Measurements from ENCODE around the gene WRAP53.

WRAP53 gene

DNA sequence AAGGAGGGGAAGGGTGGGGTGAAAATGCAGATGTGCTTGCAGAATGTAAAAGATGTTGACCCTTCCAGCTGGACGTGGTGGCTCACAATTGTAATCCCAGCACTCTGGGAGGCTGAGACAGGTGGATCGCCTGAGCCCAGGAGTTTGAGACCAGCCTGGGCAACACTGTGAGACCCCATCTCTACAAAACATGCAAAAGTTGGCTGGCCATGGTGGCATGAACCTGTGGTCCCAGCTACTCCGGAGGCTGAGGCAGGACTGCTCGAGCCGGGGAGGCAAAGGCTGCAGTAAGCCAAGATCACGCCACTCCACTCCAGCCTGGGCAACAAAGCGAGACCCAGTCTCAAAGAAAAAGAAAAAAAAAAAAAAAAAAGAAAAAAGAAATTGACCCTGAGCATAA is 19.8 kb upstream of the WRAP53 start:
- TF ChIP-seq TAF1 (IDR thresholded peaks at IDR 0.05; ENCODE audit: low read depth) (no peak), YY1 (IDR thresholded peaks at IDR 0.05; ENCODE audit: low read depth) (no peak), CREB1 (IDR thresholded peaks at IDR 0.05; ENCODE audit: low read depth) (no peak), EGR1 (IDR thresholded peaks at IDR 0.05) (no peak), TEAD4 (IDR thresholded peaks at IDR 0.05) (no peak), FOXM1 (IDR thresholded peaks at IDR 0.05; ENCODE audit: borderline replicate concordance, low read depth) (no peak), CEBPB (IDR thresholded peaks at IDR 0.05) (no peak), NFIC (IDR thresholded peaks at IDR 0.05) (no peak), RAD21 (IDR thresholded peaks at IDR 0.05; ENCODE audit: low read depth) (no peak), TCF12 (IDR thresholded peaks at IDR 0.05; ENCODE audit: low read depth) (no peak), ZBTB7A (IDR thresholded peaks at IDR 0.05; ENCODE audit: low read depth) (no peak)
- TF ChIP-seq, protein P1, sequence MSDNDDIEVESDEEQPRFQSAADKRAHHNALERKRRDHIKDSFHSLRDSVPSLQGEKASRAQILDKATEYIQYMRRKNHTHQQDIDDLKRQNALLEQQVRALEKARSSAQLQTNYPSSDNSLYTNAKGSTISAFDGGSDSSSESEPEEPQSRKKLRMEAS (IDR thresholded peaks at IDR 0.05), result no peak
- TF ChIP-seq, protein P2, sequence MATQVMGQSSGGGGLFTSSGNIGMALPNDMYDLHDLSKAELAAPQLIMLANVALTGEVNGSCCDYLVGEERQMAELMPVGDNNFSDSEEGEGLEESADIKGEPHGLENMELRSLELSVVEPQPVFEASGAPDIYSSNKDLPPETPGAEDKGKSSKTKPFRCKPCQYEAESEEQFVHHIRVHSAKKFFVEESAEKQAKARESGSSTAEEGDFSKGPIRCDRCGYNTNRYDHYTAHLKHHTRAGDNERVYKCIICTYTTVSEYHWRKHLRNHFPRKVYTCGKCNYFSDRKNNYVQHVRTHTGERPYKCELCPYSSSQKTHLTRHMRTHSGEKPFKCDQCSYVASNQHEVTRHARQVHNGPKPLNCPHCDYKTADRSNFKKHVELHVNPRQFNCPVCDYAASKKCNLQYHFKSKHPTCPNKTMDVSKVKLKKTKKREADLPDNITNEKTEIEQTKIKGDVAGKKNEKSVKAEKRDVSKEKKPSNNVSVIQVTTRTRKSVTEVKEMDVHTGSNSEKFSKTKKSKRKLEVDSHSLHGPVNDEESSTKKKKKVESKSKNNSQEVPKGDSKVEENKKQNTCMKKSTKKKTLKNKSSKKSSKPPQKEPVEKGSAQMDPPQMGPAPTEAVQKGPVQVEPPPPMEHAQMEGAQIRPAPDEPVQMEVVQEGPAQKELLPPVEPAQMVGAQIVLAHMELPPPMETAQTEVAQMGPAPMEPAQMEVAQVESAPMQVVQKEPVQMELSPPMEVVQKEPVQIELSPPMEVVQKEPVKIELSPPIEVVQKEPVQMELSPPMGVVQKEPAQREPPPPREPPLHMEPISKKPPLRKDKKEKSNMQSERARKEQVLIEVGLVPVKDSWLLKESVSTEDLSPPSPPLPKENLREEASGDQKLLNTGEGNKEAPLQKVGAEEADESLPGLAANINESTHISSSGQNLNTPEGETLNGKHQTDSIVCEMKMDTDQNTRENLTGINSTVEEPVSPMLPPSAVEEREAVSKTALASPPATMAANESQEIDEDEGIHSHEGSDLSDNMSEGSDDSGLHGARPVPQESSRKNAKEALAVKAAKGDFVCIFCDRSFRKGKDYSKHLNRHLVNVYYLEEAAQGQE (IDR thresholded peaks at IDR 0.05; ENCODE audit: low read depth), result no peak
- TF ChIP-seq, protein P3, sequence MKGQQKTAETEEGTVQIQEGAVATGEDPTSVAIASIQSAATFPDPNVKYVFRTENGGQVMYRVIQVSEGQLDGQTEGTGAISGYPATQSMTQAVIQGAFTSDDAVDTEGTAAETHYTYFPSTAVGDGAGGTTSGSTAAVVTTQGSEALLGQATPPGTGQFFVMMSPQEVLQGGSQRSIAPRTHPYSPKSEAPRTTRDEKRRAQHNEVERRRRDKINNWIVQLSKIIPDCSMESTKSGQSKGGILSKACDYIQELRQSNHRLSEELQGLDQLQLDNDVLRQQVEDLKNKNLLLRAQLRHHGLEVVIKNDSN (IDR thresholded peaks at IDR 0.05), result no peak

DNA sequence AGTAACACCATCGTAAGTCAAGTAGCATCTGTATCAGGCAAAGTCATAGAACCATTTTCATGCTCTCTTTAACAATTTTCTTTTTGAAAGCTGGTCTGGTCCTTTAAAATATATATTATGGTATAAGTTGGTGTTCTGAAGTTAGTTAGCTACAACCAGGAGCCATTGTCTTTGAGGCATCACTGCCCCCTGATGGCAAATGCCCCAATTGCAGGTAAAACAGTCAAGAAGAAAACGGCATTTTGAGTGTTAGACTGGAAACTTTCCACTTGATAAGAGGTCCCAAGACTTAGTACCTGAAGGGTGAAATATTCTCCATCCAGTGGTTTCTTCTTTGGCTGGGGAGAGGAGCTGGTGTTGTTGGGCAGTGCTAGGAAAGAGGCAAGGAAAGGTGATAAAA is 15.0 kb upstream of the WRAP53 start:
- TF ChIP-seq NFIC (IDR thresholded peaks at IDR 0.05) (no peak), RAD21 (IDR thresholded peaks at IDR 0.05; ENCODE audit: low read depth) (peak; percentile 59), EP300 (IDR thresholded peaks at IDR 0.05; ENCODE audit: borderline replicate concordance) (no peak)

DNA sequence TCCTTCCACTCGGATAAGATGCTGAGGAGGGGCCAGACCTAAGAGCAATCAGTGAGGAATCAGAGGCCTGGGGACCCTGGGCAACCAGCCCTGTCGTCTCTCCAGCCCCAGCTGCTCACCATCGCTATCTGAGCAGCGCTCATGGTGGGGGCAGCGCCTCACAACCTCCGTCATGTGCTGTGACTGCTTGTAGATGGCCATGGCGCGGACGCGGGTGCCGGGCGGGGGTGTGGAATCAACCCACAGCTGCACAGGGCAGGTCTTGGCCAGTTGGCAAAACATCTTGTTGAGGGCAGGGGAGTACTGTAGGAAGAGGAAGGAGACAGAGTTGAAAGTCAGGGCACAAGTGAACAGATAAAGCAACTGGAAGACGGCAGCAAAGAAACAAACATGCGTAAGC is 13.3 kb upstream of the WRAP53 start:
- TF ChIP-seq ZBTB7A (IDR thresholded peaks at IDR 0.05; ENCODE audit: low read depth) (no peak), RAD21 (IDR thresholded peaks at IDR 0.05; ENCODE audit: low read depth) (no peak), CREB1 (IDR thresholded peaks at IDR 0.05; ENCODE audit: low read depth) (no peak), TAF1 (IDR thresholded peaks at IDR 0.05; ENCODE audit: low read depth) (no peak), TCF12 (IDR thresholded peaks at IDR 0.05; ENCODE audit: low read depth) (no peak), YY1 (IDR thresholded peaks at IDR 0.05; ENCODE audit: low read depth) (no peak), NFIC (IDR thresholded peaks at IDR 0.05) (no peak), EGR1 (IDR thresholded peaks at IDR 0.05) (no peak), EP300 (IDR thresholded peaks at IDR 0.05; ENCODE audit: borderline replicate concordance) (no peak)

DNA sequence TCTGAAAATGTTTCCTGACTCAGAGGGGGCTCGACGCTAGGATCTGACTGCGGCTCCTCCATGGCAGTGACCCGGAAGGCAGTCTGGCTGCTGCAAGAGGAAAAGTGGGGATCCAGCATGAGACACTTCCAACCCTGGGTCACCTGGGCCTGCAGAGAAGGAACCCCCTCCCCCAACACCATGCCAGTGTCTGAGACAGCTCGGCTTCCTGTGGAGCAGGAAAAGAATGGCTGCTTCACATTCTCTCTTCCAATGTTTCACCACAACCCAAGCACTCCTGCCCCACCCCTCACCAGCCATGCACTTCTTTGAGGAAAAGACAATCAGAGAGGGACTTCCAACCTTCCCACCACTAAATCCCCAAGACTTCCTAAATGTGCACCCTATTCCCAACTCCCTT is 11.7 kb upstream of the WRAP53 start:
- no peak for TF ChIP-seq TEAD4 (IDR thresholded peaks at IDR 0.05)
- TF ChIP-seq, protein P1 (IDR thresholded peaks at IDR 0.05), result no peak
- TF ChIP-seq EGR1 (IDR thresholded peaks at IDR 0.05), result no peak
- TF ChIP-seq FOXM1 (IDR thresholded peaks at IDR 0.05; ENCODE audit: borderline replicate concordance, low read depth), result no peak
- no peak for TF ChIP-seq TAF1 (IDR thresholded peaks at IDR 0.05; ENCODE audit: low read depth)
- no peak for TF ChIP-seq NFIC (IDR thresholded peaks at IDR 0.05)
- no peak for TF ChIP-seq TCF12 (IDR thresholded peaks at IDR 0.05; ENCODE audit: low read depth)
- no peak for TF ChIP-seq CEBPB (IDR thresholded peaks at IDR 0.05)
- no peak for TF ChIP-seq ZBTB7A (IDR thresholded peaks at IDR 0.05; ENCODE audit: low read depth)

DNA sequence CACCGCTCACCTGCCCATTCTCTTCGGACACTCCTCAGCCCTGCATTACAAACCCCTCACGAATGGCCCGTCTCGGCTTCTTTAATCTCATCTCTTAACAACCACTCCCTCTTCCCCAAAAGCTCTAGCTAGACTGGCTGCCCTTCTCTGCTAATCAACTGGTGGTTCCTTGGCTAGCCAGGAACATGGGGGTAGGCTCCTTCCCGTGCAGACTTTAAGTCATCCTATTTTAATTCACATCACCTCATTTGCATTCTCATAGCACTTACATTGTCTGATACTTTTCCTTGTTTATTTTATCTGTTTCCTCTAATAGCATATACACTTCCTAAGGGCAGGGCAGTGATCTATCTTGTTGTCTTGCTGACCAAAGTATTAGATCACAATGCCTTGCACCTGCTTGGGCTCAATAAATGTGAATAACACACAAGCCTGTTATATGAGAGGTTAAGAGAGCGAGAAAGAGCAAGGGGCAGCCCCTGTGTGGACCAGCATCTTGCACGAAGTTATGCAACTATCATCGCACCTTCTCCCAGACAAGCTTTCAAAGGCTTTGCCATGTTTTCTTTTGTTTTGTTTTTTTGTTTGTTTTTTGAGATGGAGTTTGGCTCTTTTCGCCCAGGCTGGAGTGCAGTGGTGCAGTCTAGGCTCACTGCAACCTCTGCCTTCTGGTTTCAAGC is 10.7 kb upstream of the WRAP53 start:
- TF ChIP-seq TAF1 (IDR thresholded peaks at IDR 0.05; ENCODE audit: low read depth) (no peak), CREB1 (IDR thresholded peaks at IDR 0.05; ENCODE audit: low read depth) (no peak), RAD21 (IDR thresholded peaks at IDR 0.05; ENCODE audit: low read depth) (no peak), NFIC (IDR thresholded peaks at IDR 0.05) (no peak), EP300 (IDR thresholded peaks at IDR 0.05; ENCODE audit: borderline replicate concordance) (no peak), CEBPB (IDR thresholded peaks at IDR 0.05) (no peak), YY1 (IDR thresholded peaks at IDR 0.05; ENCODE audit: low read depth) (no peak), TEAD4 (IDR thresholded peaks at IDR 0.05) (no peak), EGR1 (IDR thresholded peaks at IDR 0.05) (no peak), ZBTB7A (IDR thresholded peaks at IDR 0.05; ENCODE audit: low read depth) (no peak)
- TF ChIP-seq, protein P3 (IDR thresholded peaks at IDR 0.05), result no peak
- TF ChIP-seq, protein P1 (IDR thresholded peaks at IDR 0.05), result no peak

DNA sequence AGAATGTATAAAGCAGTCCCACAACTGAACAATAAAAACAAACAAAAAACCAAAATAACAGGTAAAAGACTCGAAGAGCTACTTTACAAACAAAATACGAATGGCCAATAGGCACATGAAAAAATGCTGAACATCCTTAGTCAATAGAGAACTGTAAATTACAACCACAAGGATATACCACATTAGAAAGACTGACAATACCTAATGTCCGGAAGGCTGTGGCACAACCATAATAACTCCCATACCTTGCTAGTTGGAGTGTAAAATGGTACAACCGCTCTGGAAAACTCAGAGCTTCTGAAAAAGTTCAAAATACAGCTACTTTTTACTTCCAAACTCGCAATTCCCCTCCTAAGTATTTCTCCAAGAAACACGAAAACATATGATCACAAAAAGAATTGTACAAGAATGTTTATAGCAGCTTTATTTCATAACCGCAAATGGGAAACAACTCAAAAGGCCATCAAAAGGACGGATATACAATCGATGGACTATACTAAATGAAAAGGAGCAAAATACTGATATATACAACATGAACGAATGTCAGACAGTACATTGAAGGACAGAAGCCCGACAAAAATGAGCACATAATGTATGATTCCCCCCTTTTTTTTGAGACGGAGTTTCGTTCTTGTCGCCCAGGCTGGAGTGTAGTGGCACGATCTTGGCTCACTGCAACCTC is 3.3 kb upstream of the WRAP53 start:
- TF ChIP-seq, protein P1 (IDR thresholded peaks at IDR 0.05), result no peak
- TF ChIP-seq, protein P3 (IDR thresholded peaks at IDR 0.05), result no peak
- TF ChIP-seq TAF1 (IDR thresholded peaks at IDR 0.05; ENCODE audit: low read depth) (no peak), RAD21 (IDR thresholded peaks at IDR 0.05; ENCODE audit: low read depth) (no peak), TCF12 (IDR thresholded peaks at IDR 0.05; ENCODE audit: low read depth) (no peak), ZBTB7A (IDR thresholded peaks at IDR 0.05; ENCODE audit: low read depth) (no peak), EGR1 (IDR thresholded peaks at IDR 0.05) (no peak), CREB1 (IDR thresholded peaks at IDR 0.05; ENCODE audit: low read depth) (no peak)

Data from Ishikawa (cell line).